Epithelial cell of esophagus (primary cell): ENCODE results near the gene NLE1.

Source experiments
- DNase-seq: peaks from one replicate; pipeline ENCODE4 v3.0.0; 2010; ENCODE audit warnings: low read depth
- H3K4me3 ChIP-seq: 2 replicates; pipeline ENCODE4 v1.5.1; 2011; ENCODE audit warnings: mild to moderate bottlenecking, low read length, control low read depth
- CTCF ChIP-seq: IDR thresholded peaks from 2 replicates; pipeline ENCODE4 v1.5.1; 2011; ENCODE audit warnings: low read depth, mild to moderate bottlenecking, low read length, control low read depth, inconsistent platforms; ENCODE audit not compliant: insufficient read depth; ENCODE audit errors: missing control alignments

NLE1 gene

GRCh38 chr17:35142467-35142796 lies 329 bp upstream of the NLE1 start:
- peak overlapping the region; percentile 98 for H3K4me3 ChIP-seq
- no peak for DNase-seq
- no peak for TF ChIP-seq CTCF

DNA sequence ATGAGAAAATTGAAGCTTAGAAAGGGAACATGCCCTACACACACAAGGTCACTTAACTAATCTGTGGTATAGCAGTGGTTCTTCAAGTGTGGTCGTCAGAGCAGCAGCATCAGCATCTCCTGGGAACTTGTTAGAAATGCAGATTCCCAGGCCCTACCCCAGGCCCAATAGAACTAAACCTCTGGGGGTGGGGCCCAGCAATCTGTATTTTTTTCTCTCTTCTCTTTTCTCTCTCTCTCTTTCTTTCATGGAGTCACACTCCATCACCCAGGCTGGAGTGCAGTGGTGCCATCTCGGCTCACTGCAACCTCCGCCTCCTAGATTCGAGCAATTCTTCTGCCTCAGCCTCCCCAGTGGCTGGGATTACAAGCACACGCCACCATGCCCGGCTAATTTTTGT lies 3.9 kb downstream of the NLE1 start:
- DNase-seq: no peak
- H3K4me3 ChIP-seq: no peak overlapping the region
- TF ChIP-seq CTCF: no peak

DNA sequence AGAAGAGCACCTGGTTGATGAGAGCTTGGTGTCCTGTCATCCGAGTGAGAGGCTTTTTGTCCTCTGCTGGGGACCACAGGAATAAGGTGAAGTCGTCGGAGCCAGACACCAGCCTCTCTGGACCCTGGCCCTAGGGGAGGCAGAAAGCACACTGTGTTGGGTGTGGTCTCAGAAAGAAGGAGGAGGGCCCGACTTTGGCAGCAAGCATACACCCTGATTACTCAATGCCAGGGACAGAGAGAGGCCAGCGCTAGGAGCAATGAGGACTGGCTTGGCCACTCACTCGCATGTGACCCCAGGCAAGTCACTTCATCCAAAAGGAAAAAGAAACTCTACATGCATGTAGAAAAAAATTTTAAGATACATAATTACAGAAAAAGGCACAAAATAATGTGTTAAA lies 6.8 kb downstream of the NLE1 start:
- TF ChIP-seq CTCF: no peak
- no peak overlapping the region for H3K4me3 ChIP-seq
- no peak for DNase-seq

DNA sequence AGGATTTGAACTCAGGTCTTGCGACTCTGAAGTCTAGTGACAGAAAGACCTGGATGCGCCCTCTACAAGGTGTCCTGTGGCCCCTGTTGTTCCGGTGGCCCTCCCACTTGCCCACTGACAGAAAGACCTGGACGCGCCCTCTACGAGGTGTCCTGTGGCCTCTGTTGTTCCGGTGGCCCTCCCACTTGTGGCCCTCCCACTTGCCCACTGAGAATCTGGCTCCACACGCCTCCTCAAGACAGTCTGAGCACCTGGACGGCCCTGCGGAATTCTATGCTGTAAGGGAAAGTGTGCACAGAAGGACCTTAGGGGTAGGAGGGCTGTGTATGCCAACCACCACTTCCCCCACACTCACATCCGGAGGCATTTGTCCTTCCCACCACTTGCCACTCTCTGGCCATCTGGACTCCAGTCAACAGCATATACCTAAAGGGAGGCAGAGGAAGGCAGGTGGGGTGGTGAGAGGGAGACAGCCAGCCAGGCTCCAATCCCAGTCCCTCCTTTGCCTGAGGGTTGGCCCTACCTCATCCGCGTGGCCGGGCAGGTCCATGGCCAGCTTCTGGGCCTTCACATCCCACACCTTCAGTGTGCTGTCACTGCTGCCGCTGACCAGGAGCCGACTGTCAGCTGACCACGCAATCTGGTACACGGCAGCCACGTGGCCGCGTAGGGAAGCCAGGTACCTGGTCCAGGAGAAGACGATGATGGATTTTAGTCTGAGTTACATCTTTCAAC lies 9.1 kb downstream of the NLE1 start:
- TF ChIP-seq CTCF: no peak
- no peak for DNase-seq
- H3K4me3 ChIP-seq: no peak overlapping the region

DNA sequence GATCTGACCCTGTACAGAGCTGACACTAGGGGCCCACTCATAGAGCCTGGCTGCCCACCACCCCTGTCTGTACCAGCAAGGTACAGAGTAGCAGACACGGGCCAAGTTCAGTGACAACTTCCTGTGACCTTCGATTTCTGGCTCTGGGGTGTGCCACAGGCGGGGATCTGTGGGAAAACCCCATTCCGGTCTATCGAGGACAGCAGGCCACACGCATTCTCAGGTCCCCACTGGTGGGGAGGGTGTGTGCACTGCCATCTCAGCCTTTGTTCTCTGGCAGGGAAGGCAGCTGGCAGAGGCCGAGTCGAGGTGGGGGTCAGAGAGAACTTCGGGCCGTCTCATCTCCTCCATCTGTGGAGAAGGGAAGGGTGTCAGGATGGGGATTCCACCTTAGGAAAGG lies 10.0 kb downstream of the NLE1 start:
- TF ChIP-seq CTCF: no peak
- no peak for DNase-seq
- H3K4me3 ChIP-seq: no peak overlapping the region

- no peak for TF ChIP-seq CTCF
- no peak for DNase-seq
- H3K4me3 ChIP-seq: no peak overlapping the region
These were observed 11.7 kb downstream of the NLE1 start for GRCh38 chr17:35130392-35130791.

DNA sequence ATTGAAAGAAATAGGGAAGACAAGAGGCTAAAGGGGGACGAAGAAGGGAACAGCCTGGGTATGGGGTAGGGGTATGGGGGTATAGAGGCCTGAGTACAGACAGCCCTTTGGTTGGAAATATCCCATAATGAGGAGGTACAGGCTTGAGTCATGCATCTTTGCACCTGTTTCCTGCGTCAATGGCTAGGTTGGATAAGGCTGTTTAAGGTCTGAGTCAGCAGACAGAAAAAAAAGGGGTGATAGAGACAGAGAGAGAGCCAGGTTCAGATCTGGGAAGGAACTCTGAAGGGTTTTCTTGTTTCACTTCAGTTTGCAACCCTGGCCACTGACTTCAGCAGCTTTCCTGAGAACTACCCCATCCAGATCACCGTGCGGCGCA lies 12.1 kb downstream of the NLE1 start:
- no peak for TF ChIP-seq CTCF
- no peak overlapping the region for H3K4me3 ChIP-seq
- DNase-seq: peak; percentile 20
